HepG2 (cell line): ENCODE results near the gene LRRC4.

ENCODE experiments used
- ETV6 ChIP-seq: sonication (generic); formaldehyde crosslinking; conservative IDR thresholded peaks from 2 replicates; pipeline ENCODE4 v1.4.0; 2020; ENCODE audit warnings: missing genetic modification reagents
- EZH2 ChIP-seq: conservative IDR thresholded peaks from 2 replicates; pipeline ENCODE4 v1.6.1; 2012; ENCODE audit warnings: mild to moderate bottlenecking, low read depth, low read length, moderate library complexity
- KDM5A ChIP-seq: fragments of 200-600 bp; sonication (generic); IDR thresholded peaks from 2 replicates; pipeline ENCODE4 v1.7.0; 2018; ENCODE audit warnings: antibody characterized with exemption, mild to moderate bottlenecking, low read length, borderline replicate concordance
- NPAS2 ChIP-seq: sonication (generic); formaldehyde crosslinking; IDR thresholded peaks from 2 replicates; pipeline ENCODE4 v1.8.0; 2022; ENCODE audit warnings: mild to moderate bottlenecking, missing genetic modification reagents, borderline replicate concordance
- PAWR ChIP-seq: sonication (generic); formaldehyde crosslinking; IDR thresholded peaks from 2 replicates; pipeline ENCODE4 v1.4.0; 2020; ENCODE audit warnings: missing genetic modification reagents, mild to moderate bottlenecking, borderline replicate concordance
- SP1 ChIP-seq, 2 experiments: fragments of 450-650 bp in 1 of 2; sonication (generic) in 1 of 2; formaldehyde crosslinking in 1 of 2; IDR thresholded peaks; 2 replicates each; pipeline versions ENCODE4 v1.4.0 to v1.6.1; 2016 to 2020; ENCODE audit warnings: missing genetic modification reagents in 1 of 2
- ZNF3 ChIP-seq: IDR thresholded peaks from 2 replicates; pipeline ENCODE4 v1.7.0; 2017; ENCODE audit warnings: inconsistent platforms
- ZZZ3 ChIP-seq: sonication (generic); formaldehyde crosslinking; IDR thresholded peaks from 2 replicates; pipeline ENCODE4 v1.4.0; 2020; ENCODE audit warnings: missing genetic modification reagents, mild to moderate bottlenecking, borderline replicate concordance
- TF ChIP-seq, protein P1 (sequence below): sonication (generic); formaldehyde crosslinking; IDR thresholded peaks from 2 replicates; pipeline ENCODE4 v1.5.0; 2020; ENCODE audit warnings: mild to moderate bottlenecking, missing genetic modification reagents, moderate library complexity

DNA sequence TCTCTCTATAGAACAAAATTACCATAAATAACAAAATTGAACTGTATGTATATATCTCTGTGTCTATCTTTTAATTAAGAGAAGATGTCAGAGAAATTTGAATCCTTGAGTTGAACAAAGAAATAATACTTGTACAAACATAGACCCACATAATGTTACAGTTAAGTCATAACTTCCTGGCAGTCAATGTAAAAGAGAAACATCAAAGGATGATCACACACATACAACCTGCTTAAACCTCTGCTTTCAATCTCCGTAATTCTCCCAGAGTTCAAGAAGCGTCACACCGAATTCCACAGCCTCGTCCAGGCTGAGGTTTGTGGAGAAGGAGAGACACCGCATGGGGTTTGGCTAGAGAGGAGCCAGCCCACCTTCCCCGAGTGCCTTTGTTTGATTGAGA is 40.1 kb upstream of the LRRC4 start:
- TF ChIP-seq, protein P1, sequence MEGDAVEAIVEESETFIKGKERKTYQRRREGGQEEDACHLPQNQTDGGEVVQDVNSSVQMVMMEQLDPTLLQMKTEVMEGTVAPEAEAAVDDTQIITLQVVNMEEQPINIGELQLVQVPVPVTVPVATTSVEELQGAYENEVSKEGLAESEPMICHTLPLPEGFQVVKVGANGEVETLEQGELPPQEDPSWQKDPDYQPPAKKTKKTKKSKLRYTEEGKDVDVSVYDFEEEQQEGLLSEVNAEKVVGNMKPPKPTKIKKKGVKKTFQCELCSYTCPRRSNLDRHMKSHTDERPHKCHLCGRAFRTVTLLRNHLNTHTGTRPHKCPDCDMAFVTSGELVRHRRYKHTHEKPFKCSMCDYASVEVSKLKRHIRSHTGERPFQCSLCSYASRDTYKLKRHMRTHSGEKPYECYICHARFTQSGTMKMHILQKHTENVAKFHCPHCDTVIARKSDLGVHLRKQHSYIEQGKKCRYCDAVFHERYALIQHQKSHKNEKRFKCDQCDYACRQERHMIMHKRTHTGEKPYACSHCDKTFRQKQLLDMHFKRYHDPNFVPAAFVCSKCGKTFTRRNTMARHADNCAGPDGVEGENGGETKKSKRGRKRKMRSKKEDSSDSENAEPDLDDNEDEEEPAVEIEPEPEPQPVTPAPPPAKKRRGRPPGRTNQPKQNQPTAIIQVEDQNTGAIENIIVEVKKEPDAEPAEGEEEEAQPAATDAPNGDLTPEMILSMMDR (CRISPR knock-in tag): no peak
- no peak for TF ChIP-seq EZH2
- no peak for TF ChIP-seq NPAS2 (CRISPR knock-in tag)
- TF ChIP-seq KDM5A: no peak
- TF ChIP-seq ZZZ3: no peak
- no peak for TF ChIP-seq SP1 (IDR thresholded peaks at IDR 0.05)
- TF ChIP-seq SP1 (CRISPR knock-in tag; IDR thresholded peaks at IDR 0.05): no peak
- no peak for TF ChIP-seq PAWR (CRISPR knock-in tag)
- no peak for TF ChIP-seq ETV6 (CRISPR knock-in tag)
- TF ChIP-seq ZNF3: no peak
